Type B pancreatic cell (in vitro differentiated cells): ENCODE measurements around the gene OR7C1. TPM values are rescaled to one million over a fixed set of nuclear protein-coding genes. Genes with fewer than 3 reads are reported as not detected.
A peak's percentile ranks its signal among the peaks of the same experiment; 100 is the strongest.

Experiments used
- DNase-seq: peaks from one replicate; pipeline ENCODE4 v3.0.0; 2021; ENCODE audit warnings: mixed read lengths; ENCODE audit not compliant: unreplicated experiment; ENCODE audit errors: extremely low spot score
- H3K27ac Mint-ChIP-seq: 2 replicates; pipeline ENCODE4 v1.8.0; 2021; ENCODE audit warnings: mild to moderate bottlenecking, mixed read lengths
- H3K27me3 Mint-ChIP-seq: 2 replicates; pipeline ENCODE4 v1.8.0; 2021; ENCODE audit warnings: mixed read lengths
- H3K36me3 Mint-ChIP-seq: 2 replicates; pipeline ENCODE4 v1.8.0; 2021; ENCODE audit warnings: mixed read lengths
- H3K4me1 Mint-ChIP-seq: one replicate; pipeline ENCODE4 v1.8.0; 2021; ENCODE audit warnings: mixed read lengths; ENCODE audit not compliant: unreplicated experiment
- H3K4me3 Mint-ChIP-seq: 2 replicates; pipeline ENCODE4 v1.8.0; 2021; ENCODE audit warnings: mild to moderate bottlenecking, mixed read lengths
- H3K9me3 Mint-ChIP-seq: 2 replicates; pipeline ENCODE4 v1.8.0; 2021; ENCODE audit warnings: mixed read lengths
- long read RNA-seq: library from polyadenylated mRNA; unstranded; transcript quantifications from one replicate; pipeline ENCODE4 v2.0.0, GENCODE V29; 2020
- total RNA-seq: library from RNA; stranded (reverse); gene quantifications from 2 replicates; pipeline ENCODE4 v1.2.1, GENCODE V29; 2021; ENCODE audit warnings: low replicate concordance
- TF ChIP-seq, protein P1 (sequence below): fragments of 200-600 bp; sonication (generic); conservative IDR thresholded peaks from 2 replicates; pipeline ENCODE4 v1.5.0; 2021; ENCODE audit warnings: antibody characterized with exemption, mild to moderate bottlenecking

The OR7C1 gene
- total RNA-seq: not detected in 2 replicates
- long read RNA-seq: 0 reads

DNA sequence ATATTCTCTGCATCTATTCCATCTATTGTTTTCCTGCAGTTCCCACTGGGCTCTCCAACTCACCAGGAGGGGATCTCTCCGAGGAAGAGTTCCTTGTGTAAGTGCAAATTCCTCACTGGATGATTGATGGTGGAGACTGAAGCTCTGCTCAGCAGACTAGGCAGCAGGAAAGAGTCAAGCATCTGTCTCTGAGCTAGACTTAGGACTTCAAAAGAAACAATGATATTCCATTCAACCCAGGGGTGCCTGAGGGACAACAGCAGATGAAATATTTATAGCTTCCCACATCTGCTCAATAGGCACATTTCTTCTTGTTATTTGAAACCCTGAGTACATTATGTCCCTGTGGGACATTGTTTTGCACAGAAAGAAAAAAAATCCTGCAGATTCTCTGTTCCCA, at the start of gene OR7C1, which contains the start of gene OR7A5:
TSS of gene OR7C1 (minus strand) at position 175 of the 400 bp plus-strand sequence. CDS start 35,049 bp downstream, outside the sequence.
TSS of gene OR7A5 (minus strand) at position 175 of the 400 bp plus-strand sequence. CDS start 6,944 bp downstream, outside the sequence.
- DNase-seq: no peak
- Mint-ChIP-seq H3K27ac (no peak within 1 kb of the TSS), H3K36me3 (no peaks in the 10 kb centered on the region), H3K27me3 (no peaks in the 10 kb centered on the region), H3K4me1 (no peaks in the 10 kb centered on the region), H3K4me3 (peak within 1 kb of the TSS; percentile 19), H3K9me3 (no peaks in the 10 kb centered on the region)
- TF ChIP-seq, protein P1, sequence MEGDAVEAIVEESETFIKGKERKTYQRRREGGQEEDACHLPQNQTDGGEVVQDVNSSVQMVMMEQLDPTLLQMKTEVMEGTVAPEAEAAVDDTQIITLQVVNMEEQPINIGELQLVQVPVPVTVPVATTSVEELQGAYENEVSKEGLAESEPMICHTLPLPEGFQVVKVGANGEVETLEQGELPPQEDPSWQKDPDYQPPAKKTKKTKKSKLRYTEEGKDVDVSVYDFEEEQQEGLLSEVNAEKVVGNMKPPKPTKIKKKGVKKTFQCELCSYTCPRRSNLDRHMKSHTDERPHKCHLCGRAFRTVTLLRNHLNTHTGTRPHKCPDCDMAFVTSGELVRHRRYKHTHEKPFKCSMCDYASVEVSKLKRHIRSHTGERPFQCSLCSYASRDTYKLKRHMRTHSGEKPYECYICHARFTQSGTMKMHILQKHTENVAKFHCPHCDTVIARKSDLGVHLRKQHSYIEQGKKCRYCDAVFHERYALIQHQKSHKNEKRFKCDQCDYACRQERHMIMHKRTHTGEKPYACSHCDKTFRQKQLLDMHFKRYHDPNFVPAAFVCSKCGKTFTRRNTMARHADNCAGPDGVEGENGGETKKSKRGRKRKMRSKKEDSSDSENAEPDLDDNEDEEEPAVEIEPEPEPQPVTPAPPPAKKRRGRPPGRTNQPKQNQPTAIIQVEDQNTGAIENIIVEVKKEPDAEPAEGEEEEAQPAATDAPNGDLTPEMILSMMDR: no peak

DNA sequence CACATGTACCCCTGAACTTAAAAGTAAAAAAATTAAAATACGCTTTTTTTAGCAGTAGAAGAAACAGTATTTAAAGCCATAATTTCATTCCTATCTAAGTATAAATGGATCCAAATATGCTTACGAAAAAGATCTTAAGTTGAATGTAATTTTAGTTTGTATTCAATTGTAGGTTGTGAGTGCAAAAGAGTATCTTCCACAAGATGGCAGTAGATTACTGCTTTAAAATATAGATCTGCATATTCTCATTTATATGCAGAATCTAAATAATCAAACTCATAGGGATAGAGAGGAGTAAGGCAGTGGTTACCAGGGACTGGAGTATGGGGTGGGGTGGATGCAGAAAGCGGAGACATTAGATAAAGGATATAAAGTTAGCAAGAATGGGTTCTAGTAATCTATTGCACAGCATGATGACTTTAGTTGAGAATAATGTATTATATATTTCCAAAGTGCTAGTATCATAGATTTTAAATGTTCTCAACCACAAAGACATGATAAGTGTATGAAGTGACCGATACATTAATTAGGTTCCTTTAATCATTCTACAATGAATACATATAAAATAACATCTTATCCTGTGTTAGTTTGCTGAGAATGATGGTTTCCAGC, 36.7 kb upstream of the OR7C1 start:
- TF ChIP-seq, protein P1: peak; percentile 65
- H3K36me3 Mint-ChIP-seq: no peaks in the 10 kb centered on the region
- no peak overlapping the region for H3K27ac Mint-ChIP-seq
- no peak for DNase-seq
- no peak overlapping the region for H3K4me3 Mint-ChIP-seq
- H3K27me3 Mint-ChIP-seq: no peaks in the 10 kb centered on the region
- H3K9me3 Mint-ChIP-seq: peaks cover 5% of the 10 kb centered on the region
- no peaks in the 10 kb centered on the region for H3K4me1 Mint-ChIP-seq

DNA sequence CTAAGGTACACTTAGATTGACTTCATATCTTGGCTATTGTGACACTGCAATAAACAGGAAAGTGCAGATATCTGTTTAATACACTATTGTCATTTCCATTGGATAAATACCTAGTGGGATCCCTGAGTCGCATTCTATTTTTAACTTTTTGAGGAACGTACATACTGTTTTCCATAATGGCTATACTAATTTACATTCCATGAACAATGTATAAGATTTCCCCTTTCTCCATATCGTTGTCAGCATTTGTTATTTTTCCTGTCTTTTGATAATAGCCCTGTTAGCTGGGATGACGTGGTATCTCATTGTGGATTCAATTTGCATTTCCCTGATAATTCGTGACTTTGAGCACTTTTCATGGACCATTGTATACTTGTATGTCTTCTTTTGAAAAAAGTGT, 33.5 kb upstream of the OR7C1 start:
- Mint-ChIP-seq H3K4me3 (no peak overlapping the region), H3K27me3 (no peaks in the 10 kb centered on the region), H3K27ac (no peak overlapping the region), H3K36me3 (no peaks in the 10 kb centered on the region), H3K4me1 (no peaks in the 10 kb centered on the region), H3K9me3 (peaks cover 5% of the 10 kb centered on the region)
- no peak for DNase-seq
- TF ChIP-seq, protein P1: no peak

DNA sequence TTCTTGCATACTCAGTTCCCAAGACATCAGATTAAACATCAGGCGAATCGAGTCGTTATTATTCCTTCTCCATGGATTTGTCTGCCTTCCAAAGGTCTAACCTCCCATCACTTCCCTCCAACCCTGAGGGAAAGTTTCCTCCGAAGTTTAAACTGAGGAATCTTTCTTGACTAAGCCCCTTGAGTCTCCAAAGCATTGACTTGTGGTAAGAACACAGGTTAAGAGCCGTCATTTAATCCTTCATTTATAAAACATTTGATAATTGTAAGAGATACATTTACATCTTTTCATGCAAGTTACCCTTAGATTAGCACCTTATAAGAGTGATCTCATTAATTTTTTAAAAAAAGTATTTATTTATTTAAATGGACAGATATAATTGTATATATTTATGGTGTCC, 13.8 kb upstream of the OR7C1 start, which contains the start of gene OR7A10:
TSS of gene OR7A10 (minus strand) at position 101 of the 400 bp plus-strand sequence. CDS start 7,045 bp downstream, outside the sequence.
- H3K4me3 Mint-ChIP-seq: no peak within 1 kb of the TSS
- H3K9me3 Mint-ChIP-seq: peaks cover 4% of the 10 kb centered on the region
- H3K27me3 Mint-ChIP-seq: no peaks in the 10 kb centered on the region
- TF ChIP-seq, protein P1: no peak
- no peak within 1 kb of the TSS for H3K27ac Mint-ChIP-seq
- H3K4me1 Mint-ChIP-seq: no peaks in the 10 kb centered on the region
- no peak for DNase-seq
- H3K36me3 Mint-ChIP-seq: no peaks in the 10 kb centered on the region

DNA sequence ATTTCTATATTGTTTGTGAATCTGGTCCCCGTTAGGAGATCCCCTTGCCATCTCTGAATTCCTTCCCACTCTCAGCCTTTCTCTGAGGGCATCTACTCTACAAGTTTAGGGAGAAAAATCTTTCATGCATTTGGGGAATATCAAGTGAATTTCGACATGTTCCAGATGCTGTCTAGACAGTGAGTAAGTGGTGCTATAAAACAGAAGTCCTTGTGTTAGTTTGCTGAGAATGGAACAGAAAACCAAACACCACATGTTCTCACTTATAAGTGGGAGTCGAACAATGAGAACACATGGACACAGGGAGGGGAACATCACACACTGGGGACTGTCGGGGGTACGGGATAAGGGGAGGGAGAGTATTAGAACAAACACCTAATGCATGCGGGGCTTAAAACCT, 8.6 kb upstream of the OR7C1 start:
- TF ChIP-seq, protein P1: no peak
- no peak overlapping the region for H3K27ac Mint-ChIP-seq
- no peaks in the 10 kb centered on the region for H3K27me3 Mint-ChIP-seq
- H3K9me3 Mint-ChIP-seq: no peaks in the 10 kb centered on the region
- H3K36me3 Mint-ChIP-seq: no peaks in the 10 kb centered on the region
- no peak overlapping the region for H3K4me3 Mint-ChIP-seq
- no peak for DNase-seq
- H3K4me1 Mint-ChIP-seq: no peaks in the 10 kb centered on the region
